H9 (cell line): Measurements from ENCODE around the gene MLPH. TPM values are rescaled to one million over a fixed set of nuclear protein-coding genes. Genes with fewer than 3 reads are reported as not detected.

ENCODE experiments used
- DNase-seq: peaks from one replicate; pipeline ENCODE4 v3.0.0-alpha.2; 2017
- H2AFZ ChIP-seq: one replicate; pipeline ENCODE4 v1.6.1; 2013; ENCODE audit warnings: mild to moderate bottlenecking, low read length, control low read depth, moderate library complexity
- H2AK5ac ChIP-seq: 2 replicates; pipeline ENCODE4 v1.6.1; 2013; ENCODE audit warnings: low read length, control low read depth, mixed read lengths; ENCODE audit not compliant: insufficient read length
- H2BK120ac ChIP-seq: one replicate; pipeline ENCODE4 v1.6.1; 2013; ENCODE audit warnings: low read depth, mild to moderate bottlenecking, low read length, control low read depth, inconsistent platforms; ENCODE audit not compliant: poor library complexity, severe bottlenecking
- H2BK12ac ChIP-seq: 2 replicates; pipeline ENCODE4 v1.6.1; 2013; ENCODE audit warnings: low read length, control low read depth, mixed read lengths, low read depth; ENCODE audit not compliant: insufficient read length
- H2BK15ac ChIP-seq: 2 replicates; pipeline ENCODE4 v1.6.1; 2013; ENCODE audit warnings: low read depth, low read length, control low read depth
- H2BK20ac ChIP-seq: one replicate; pipeline ENCODE4 v1.6.1; 2013; ENCODE audit warnings: low read depth, mild to moderate bottlenecking, low read length, control low read depth, inconsistent platforms; ENCODE audit not compliant: poor library complexity, severe bottlenecking
- H2BK5ac ChIP-seq: 2 replicates; pipeline ENCODE4 v1.6.1; 2013; ENCODE audit warnings: low read length, control low read depth, mixed read lengths; ENCODE audit not compliant: insufficient read length
- H3K14ac ChIP-seq: 2 replicates; pipeline ENCODE4 v1.6.1; 2013; ENCODE audit warnings: low read length, control low read depth; ENCODE audit not compliant: insufficient read depth
- H3K18ac ChIP-seq: 2 replicates; pipeline ENCODE4 v1.6.1; 2013; ENCODE audit warnings: low read depth, mild to moderate bottlenecking, mixed read lengths, low read length, control low read depth; ENCODE audit not compliant: insufficient read length
- H3K23ac ChIP-seq: 2 replicates; pipeline ENCODE4 v1.6.1; 2013; ENCODE audit warnings: low read length, control low read depth, mixed read lengths, low read depth; ENCODE audit not compliant: insufficient read length
- H3K23me2 ChIP-seq: 2 replicates; pipeline ENCODE4 v1.6.1; 2013; ENCODE audit warnings: low read depth, mild to moderate bottlenecking, mixed read lengths, low read length, control low read depth; ENCODE audit not compliant: insufficient read length, poor library complexity, severe bottlenecking
- H3K27ac ChIP-seq: 2 replicates; pipeline ENCODE4 v1.5.1; 2013; ENCODE audit warnings: low read length, control low read depth, mixed read lengths, low read depth; ENCODE audit not compliant: insufficient read length
- H3K27me3 ChIP-seq: 2 replicates; pipeline ENCODE4 v1.6.1; 2013; ENCODE audit warnings: low read length, control low read depth, inconsistent platforms; ENCODE audit not compliant: insufficient read depth
- H3K4ac ChIP-seq: 2 replicates; pipeline ENCODE4 v1.6.1; 2013; ENCODE audit warnings: low read depth, mild to moderate bottlenecking, control low read depth, inconsistent platforms, low read length, moderate library complexity
- H3K4me1 ChIP-seq: 2 replicates; pipeline ENCODE4 v1.6.1; 2013; ENCODE audit warnings: low read length, control low read depth, inconsistent platforms; ENCODE audit not compliant: insufficient read depth
- H3K4me2 ChIP-seq: 2 replicates; pipeline ENCODE4 v1.6.1; 2013; ENCODE audit warnings: low read length, control low read depth, mixed read lengths; ENCODE audit not compliant: insufficient read length, insufficient read depth
- H3K56ac ChIP-seq: 2 replicates; pipeline ENCODE4 v1.6.1; 2013; ENCODE audit warnings: low read depth, mild to moderate bottlenecking, mixed read lengths, low read length, control low read depth; ENCODE audit not compliant: insufficient read length
- H3K79me1 ChIP-seq: 2 replicates; pipeline ENCODE4 v1.6.1; 2013; ENCODE audit warnings: low read depth, mild to moderate bottlenecking, moderate library complexity, low read length, control low read depth, inconsistent platforms; ENCODE audit not compliant: insufficient read depth, poor library complexity, severe bottlenecking
- H3K79me2 ChIP-seq: 2 replicates; pipeline ENCODE4 v1.6.1; 2013; ENCODE audit warnings: low read length, control low read depth, inconsistent platforms; ENCODE audit not compliant: insufficient read depth
- H3K9ac ChIP-seq: 2 replicates; pipeline ENCODE4 v1.6.1; 2013; ENCODE audit warnings: low read length, control low read depth, mixed read lengths; ENCODE audit not compliant: insufficient read length; ENCODE audit errors: extremely low read depth
- H3K9me3 ChIP-seq: one replicate; pipeline ENCODE4 v1.6.1; 2013; ENCODE audit warnings: low read depth, low read length, inconsistent platforms; ENCODE audit not compliant: control insufficient read depth
- H3T11ph ChIP-seq: one replicate; pipeline ENCODE4 v1.6.1; 2013; ENCODE audit warnings: mild to moderate bottlenecking, low read length, control low read depth, inconsistent platforms
- H4K20me1 ChIP-seq: one replicate; pipeline ENCODE4 v1.6.1; 2013; ENCODE audit not compliant: control insufficient read depth, insufficient read length, insufficient read depth
- H4K5ac ChIP-seq: 2 replicates; pipeline ENCODE4 v1.6.1; 2013; ENCODE audit warnings: low read depth, mild to moderate bottlenecking, mixed read lengths, low read length, control low read depth; ENCODE audit not compliant: insufficient read length
- H4K8ac ChIP-seq: replicated peaks from 2 replicates; pipeline ENCODE4 v1.6.1; 2013; ENCODE audit warnings: low read length, control low read depth, mixed read lengths, low read depth; ENCODE audit not compliant: insufficient read length
- H4K91ac ChIP-seq: 2 replicates; pipeline ENCODE4 v1.6.1; 2013; ENCODE audit warnings: low read depth, mild to moderate bottlenecking, moderate library complexity, mixed read lengths, low read length, control low read depth; ENCODE audit not compliant: insufficient read length
- H3K27ac Mint-ChIP-seq, 3 experiments: 2 replicates in 2 of 3; 3 replicates in 1 of 3; pipeline ENCODE4 v1.8.0; 2020 to 2021; ENCODE audit warnings: mixed read lengths in 3 of 3, mild to moderate bottlenecking in 1 of 3, moderate library complexity in 1 of 3
- H3K27me3 Mint-ChIP-seq: 2 replicates; pipeline ENCODE4 v1.8.0; 2021; ENCODE audit warnings: low read depth, mild to moderate bottlenecking, moderate library complexity, mixed read lengths
- H3K36me3 Mint-ChIP-seq, 3 experiments: 2 replicates in 2 of 3; 3 replicates in 1 of 3; pipeline ENCODE4 v1.8.0; 2020 to 2021; ENCODE audit warnings: low read depth in 3 of 3, mixed read lengths in 3 of 3; ENCODE audit not compliant: insufficient read depth in 1 of 3
- H3K4me1 Mint-ChIP-seq, 2 experiments: 2 replicates each; pipeline ENCODE4 v1.8.0; 2020; ENCODE audit warnings: mixed read lengths in 2 of 2
- H3K4me3 Mint-ChIP-seq, 2 experiments: 2 replicates in 1 of 2; 3 replicates in 1 of 2; pipeline ENCODE4 v1.8.0; 2020 to 2021; ENCODE audit warnings: mild to moderate bottlenecking in 2 of 2, mixed read lengths in 2 of 2, moderate library complexity in 1 of 2
- H3K9me3 Mint-ChIP-seq, 2 experiments: 2 replicates in 1 of 2; 3 replicates in 1 of 2; pipeline ENCODE4 v1.8.0; 2020; ENCODE audit warnings: mild to moderate bottlenecking in 2 of 2, mixed read lengths in 2 of 2, moderate library complexity in 1 of 2
- CTCF ChIP-seq: fragments of 200-600 bp; sonication (generic); conservative IDR thresholded peaks from 3 replicates; pipeline ENCODE4 v1.8.0; 2021; ENCODE audit warnings: antibody characterized with exemption, mild to moderate bottlenecking
- WGBS: extraction: QIAGEN DNeasy Blood & Tissue Kit; methylation state at CpG from one replicate; pipeline ENCODE4 v1.1.7; 2013; ENCODE audit warnings: missing lambda C conversion rate, low lambda C conversion rate, mixed read lengths; ENCODE audit not compliant: insufficient read length; ENCODE audit errors: extremely low coverage; 5-methylcytosine and 5-hydroxymethylcytosine counted together
- total RNA-seq: library from RNA; stranded (reverse); gene quantifications from 2 replicates; pipeline ENCODE4 v1.2.1, GENCODE V29; 2021

Gene MLPH
- total RNA-seq, 1 experiment from 2014 or later: 3.4 TPM

GRCh38 chr2:237517163-237517562 is 30.1 kb downstream of the MLPH start:
- Histone ChIP-seq H4K20me1 (no peaks in the 10 kb centered on the region), H3K4me1 (no peaks in the 10 kb centered on the region), H2BK12ac (no peak overlapping the region), H2BK5ac (no peak overlapping the region), H3K56ac (no peak overlapping the region), H3K9ac (no peak overlapping the region), H3K79me2 (no peaks in the 10 kb centered on the region), H4K5ac (no peak overlapping the region), H3K18ac (no peak overlapping the region), H2BK120ac (no peak overlapping the region), H3K4ac (no peak overlapping the region), H4K91ac (no peak overlapping the region), H2AFZ (no peak overlapping the region), H3K23ac (no peak overlapping the region), H3K23me2 (no peaks in the 10 kb centered on the region), H2AK5ac (no peak overlapping the region), H3K27ac (no peak overlapping the region), H3K79me1 (no peaks in the 10 kb centered on the region), H2BK15ac (no peak overlapping the region), H3K9me3 (no peaks in the 10 kb centered on the region), H3K27me3 (no peaks in the 10 kb centered on the region), H3T11ph (no peak overlapping the region), H2BK20ac (no peak overlapping the region), H3K4me2 (no peak overlapping the region), H3K14ac (no peak overlapping the region), H4K8ac (peak overlapping the region; percentile 40)
- DNase-seq: no peak
- Mint-ChIP-seq H3K4me3 (no peak overlapping the region), H3K36me3 (no peaks in the 10 kb centered on the region), H3K27ac (no peak overlapping the region), H3K4me1 (peaks cover 3% of the 10 kb centered on the region in 2 experiments; a peak in 2 of 4 replicates), H3K27me3 (peaks cover 4% of the 10 kb centered on the region; the same call in 1 of the 2 replicates), H3K9me3 (peaks cover 0 to 3% of the 10 kb centered on the region in 2 experiments; a peak in 2 of 5 replicates)
- no CpG with 5 or more reads among the region's 4 CpGs for WGBS
- TF ChIP-seq CTCF: no peak
